ENCODE results near the gene TEFM. TPM values are rescaled to one million over a fixed set of nuclear protein-coding genes. Genes with fewer than 3 reads are reported as not detected.
"Not testable (repeated sequence)": the region's sequence is repeated elsewhere in the genome, so short reads cannot be mapped to it uniquely, and the experiment has no call there.

TEFM gene
- total RNA-seq, 2 experiments from 2014 or later, result 14.8 to 14.9 TPM

- no peaks in the 10 kb centered on the region for H3K9me2 ChIP-seq (ENCODE audit: insufficient read depth, low read length)
- no peak overlapping the region for H3K4me2 ChIP-seq (ENCODE audit: low read length)
- H3K27ac ChIP-seq (ENCODE audit: low read depth, low read length, poor library complexity, severe bottlenecking), result no peak overlapping the region
- no peaks in the 10 kb centered on the region for H3K36me3 ChIP-seq (ENCODE audit: insufficient read depth, low read length)
- DNase-seq (ENCODE audit: low spot score), result no peak
- POLR2A ChIA-PET, result no interaction called here
- H2AFZ ChIP-seq (ENCODE audit: low read length), result no peak overlapping the region
- no peaks in the 10 kb centered on the region for H3K9me3 ChIP-seq (ENCODE audit: low read length)
- no peaks in the 10 kb centered on the region for H3K4me1 ChIP-seq (ENCODE audit: insufficient read depth, low read length, poor library complexity, severe bottlenecking)
- intact Hi-C loops (cut with micrococcal nuclease; ENCODE audit: unreplicated experiment), result no loop called here
- no peaks in the 10 kb centered on the region for H4K20me1 ChIP-seq (ENCODE audit: insufficient read depth, low read length)
- CTCF ChIA-PET (ENCODE audit: unreplicated experiment), result no interaction called here
- no TSS peak for BruUV-seq (replicated peaks)
- H3K4me3 ChIP-seq (ENCODE audit: low read depth, low read length, poor library complexity, severe bottlenecking), result no peak overlapping the region
- TF ChIP-seq CTCF (conservative IDR thresholded peaks at IDR 0.05; ENCODE audit: low read length) (no peak), EZH2phosphoT487 (IDR thresholded peaks at IDR 0.05; ENCODE audit: borderline replicate concordance, low read depth, low read length) (no peak)
- H3K79me2 ChIP-seq (ENCODE audit: insufficient read depth, low read depth, low read length), result no peaks in the 10 kb centered on the region
These were observed 24.5 kb upstream of the TEFM start for GRCh38 chr17:30930495-30930894.

GRCh38 chr17:30929861-30930260 lies 23.8 kb upstream of the TEFM start:
- intact Hi-C loops (cut with micrococcal nuclease; ENCODE audit: unreplicated experiment); POLR2A ChIA-PET: not testable (repeated sequence)

GRCh38 chr17:30929081-30929633 lies 23.1 kb upstream of the TEFM start:
- H3K9me2 ChIP-seq (ENCODE audit: insufficient read depth, low read length), result no peaks in the 10 kb centered on the region
- H3K4me1 ChIP-seq (ENCODE audit: insufficient read depth, low read length, poor library complexity, severe bottlenecking), result no peaks in the 10 kb centered on the region
- POLR2A ChIA-PET, result interaction anchor here (0.6 kb wide), 1 partner anchor 132 kb away, joined by 3 read pairs; no protein-coding TSS in a partner anchor
- TF ChIP-seq EZH2phosphoT487 (IDR thresholded peaks at IDR 0.05; ENCODE audit: borderline replicate concordance, low read depth, low read length), result no peak
- CTCF ChIA-PET (ENCODE audit: unreplicated experiment), result no interaction called here
- no peak overlapping the region for H3K4me2 ChIP-seq (ENCODE audit: low read length)
- no peaks in the 10 kb centered on the region for H3K36me3 ChIP-seq (ENCODE audit: insufficient read depth, low read length)
- DNase-seq (ENCODE audit: low spot score), result no peak
- no peak overlapping the region for H2AFZ ChIP-seq (ENCODE audit: low read length)
- no peaks in the 10 kb centered on the region for H3K9me3 ChIP-seq (ENCODE audit: low read length)
- H3K27ac ChIP-seq (ENCODE audit: low read depth, low read length, poor library complexity, severe bottlenecking), result no peak overlapping the region
- intact Hi-C loops (cut with micrococcal nuclease; ENCODE audit: unreplicated experiment), result no loop called here
- BruUV-seq (replicated peaks), result no TSS peak
- H3K4me3 ChIP-seq (ENCODE audit: low read depth, low read length, poor library complexity, severe bottlenecking), result no peak overlapping the region
- H3K79me2 ChIP-seq (ENCODE audit: insufficient read depth, low read depth, low read length), result no peaks in the 10 kb centered on the region
- no peaks in the 10 kb centered on the region for H4K20me1 ChIP-seq (ENCODE audit: insufficient read depth, low read length)

More at GRCh38 chr17:30929861-30930260, 23.8 kb upstream of the TEFM start:
- H2AFZ ChIP-seq (ENCODE audit: low read length); CTCF ChIA-PET (ENCODE audit: unreplicated experiment); BruUV-seq (replicated peaks); H3K9me3 ChIP-seq (ENCODE audit: low read length); H3K27ac ChIP-seq (ENCODE audit: low read depth, low read length, poor library complexity, severe bottlenecking); H3K4me1 ChIP-seq (ENCODE audit: insufficient read depth, low read length, poor library complexity, severe bottlenecking); DNase-seq (ENCODE audit: low spot score); H3K9me2 ChIP-seq (ENCODE audit: insufficient read depth, low read length); H3K4me3 ChIP-seq (ENCODE audit: low read depth, low read length, poor library complexity, severe bottlenecking); H3K79me2 ChIP-seq (ENCODE audit: insufficient read depth, low read depth, low read length); H3K4me2 ChIP-seq (ENCODE audit: low read length); H4K20me1 ChIP-seq (ENCODE audit: insufficient read depth, low read length); H3K36me3 ChIP-seq (ENCODE audit: insufficient read depth, low read length): not testable (repeated sequence)

- no peaks in the 10 kb centered on the region for H3K79me2 ChIP-seq (ENCODE audit: insufficient read depth, low read depth, low read length)
- H3K4me3 ChIP-seq (ENCODE audit: low read depth, low read length, poor library complexity, severe bottlenecking), result no peak overlapping the region
- intact Hi-C loops (cut with micrococcal nuclease; ENCODE audit: unreplicated experiment), result no loop called here
- H3K4me2 ChIP-seq (ENCODE audit: low read length), result no peak overlapping the region
- no peaks in the 10 kb centered on the region for H4K20me1 ChIP-seq (ENCODE audit: insufficient read depth, low read length)
- no peaks in the 10 kb centered on the region for H3K9me2 ChIP-seq (ENCODE audit: insufficient read depth, low read length)
- H3K36me3 ChIP-seq (ENCODE audit: insufficient read depth, low read length), result no peaks in the 10 kb centered on the region
- DNase-seq (ENCODE audit: low spot score), result no peak
- POLR2A ChIA-PET, result interaction anchor here (1.1 kb wide), 1 partner anchor 74 kb away, joined by 5 read pairs; no protein-coding TSS in a partner anchor
- H3K4me1 ChIP-seq (ENCODE audit: insufficient read depth, low read length, poor library complexity, severe bottlenecking), result no peaks in the 10 kb centered on the region
- H3K9me3 ChIP-seq (ENCODE audit: low read length), result no peaks in the 10 kb centered on the region
- BruUV-seq (replicated peaks), result no TSS peak
- CTCF ChIA-PET (ENCODE audit: unreplicated experiment), result no interaction called here
- TF ChIP-seq CTCF (conservative IDR thresholded peaks at IDR 0.05; ENCODE audit: low read length), result no peak
- TF ChIP-seq EZH2phosphoT487 (IDR thresholded peaks at IDR 0.05; ENCODE audit: borderline replicate concordance, low read depth, low read length), result no peak
- H2AFZ ChIP-seq (ENCODE audit: low read length), result no peak overlapping the region
- no peak overlapping the region for H3K27ac ChIP-seq (ENCODE audit: low read depth, low read length, poor library complexity, severe bottlenecking)
These were observed 22.5 kb upstream of the TEFM start for GRCh38 chr17:30928584-30928983.
